Kidney tubule cell (primary cell): Measurements from ENCODE around the gene MZT2B.
"Not testable (repeated sequence)": the region's sequence is repeated elsewhere in the genome, so short reads cannot be mapped to it uniquely, and the experiment has no call there.

ENCODE experiments used
- DNase-seq: peaks from one replicate; pipeline ENCODE4 v3.0.0-alpha.2; 2018; ENCODE audit warnings: low spot score

MZT2B gene

DNA sequence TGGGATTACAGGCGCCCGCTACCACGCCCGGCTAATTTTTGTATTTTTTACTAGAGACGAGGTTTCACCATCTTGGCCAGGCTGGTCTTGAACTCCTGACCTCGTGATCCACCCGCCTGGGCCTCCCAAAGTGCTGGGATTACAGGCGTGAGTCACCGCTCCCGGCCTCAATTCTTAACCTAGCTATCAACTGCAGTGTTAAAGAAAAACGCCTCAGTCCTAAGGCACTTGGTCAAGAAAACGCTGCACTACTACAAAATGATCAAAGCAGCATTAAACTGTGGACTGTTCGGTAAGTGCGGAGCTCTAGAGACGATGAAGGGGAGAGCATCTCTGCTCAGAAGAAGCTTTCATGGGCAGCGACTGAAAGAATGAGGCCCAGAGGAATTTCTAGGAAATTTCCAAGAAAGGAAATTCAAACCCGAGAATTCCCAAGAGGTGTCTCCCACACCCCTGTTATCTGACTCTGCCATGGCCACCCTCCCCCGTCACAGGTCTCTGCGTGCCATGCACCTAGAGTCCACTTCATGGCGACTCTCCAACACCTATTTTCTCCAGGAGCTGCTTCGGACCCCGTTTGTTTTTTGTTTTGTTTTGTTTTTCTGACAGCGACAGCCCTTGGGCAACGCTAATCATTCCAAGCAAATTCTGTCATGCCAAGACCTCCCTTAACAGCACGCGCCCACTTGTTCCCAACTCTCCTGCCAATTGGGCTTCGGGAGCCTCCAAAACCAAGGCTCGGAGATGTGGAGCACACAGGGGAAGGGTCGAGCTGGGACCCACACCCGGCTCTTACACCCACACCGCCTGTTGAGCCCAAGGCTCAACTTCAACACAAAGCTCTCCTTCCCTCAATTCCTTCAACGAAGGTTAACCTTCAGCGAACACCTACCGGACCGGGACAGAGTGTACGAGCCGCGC lies 1.4 kb upstream of the MZT2B start:
- DNase-seq, result peak; percentile 40

DNA sequence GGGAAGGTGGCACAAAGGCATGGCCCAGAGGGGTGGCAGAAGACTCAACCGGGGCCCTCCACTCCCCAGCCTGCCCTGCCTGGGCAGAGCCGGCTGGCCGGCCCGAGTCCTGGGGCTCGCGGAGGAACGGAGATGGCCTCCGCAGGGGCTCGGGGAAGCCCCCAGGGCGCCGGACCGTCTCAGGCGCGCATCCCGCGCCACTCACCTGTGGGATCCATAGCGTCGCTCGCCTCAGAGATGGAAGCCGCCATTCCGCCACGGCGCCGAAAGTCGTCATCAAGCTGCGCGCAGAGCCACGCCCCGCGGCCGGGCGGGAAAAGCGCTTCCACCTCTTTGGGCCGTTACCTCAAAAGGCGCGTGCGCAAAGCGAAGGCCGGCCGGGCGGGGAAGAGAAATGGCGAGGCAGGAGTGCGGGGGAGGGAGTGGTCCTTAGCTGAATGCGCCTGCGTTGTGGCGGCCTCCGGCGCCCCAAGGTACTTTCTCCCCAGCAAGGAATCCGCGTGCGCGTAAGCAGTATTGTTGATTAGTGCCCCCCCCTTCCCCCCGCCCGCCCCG lies 660 bp upstream of the MZT2B start, which contains the start of gene SMPD4:
Gene SMPD4, minus strand, starts transcription at position 278 of the 555 bp plus-strand sequence. CDS start 5,010 bp downstream, outside the sequence.
- peak; percentile 96 for DNase-seq

DNA sequence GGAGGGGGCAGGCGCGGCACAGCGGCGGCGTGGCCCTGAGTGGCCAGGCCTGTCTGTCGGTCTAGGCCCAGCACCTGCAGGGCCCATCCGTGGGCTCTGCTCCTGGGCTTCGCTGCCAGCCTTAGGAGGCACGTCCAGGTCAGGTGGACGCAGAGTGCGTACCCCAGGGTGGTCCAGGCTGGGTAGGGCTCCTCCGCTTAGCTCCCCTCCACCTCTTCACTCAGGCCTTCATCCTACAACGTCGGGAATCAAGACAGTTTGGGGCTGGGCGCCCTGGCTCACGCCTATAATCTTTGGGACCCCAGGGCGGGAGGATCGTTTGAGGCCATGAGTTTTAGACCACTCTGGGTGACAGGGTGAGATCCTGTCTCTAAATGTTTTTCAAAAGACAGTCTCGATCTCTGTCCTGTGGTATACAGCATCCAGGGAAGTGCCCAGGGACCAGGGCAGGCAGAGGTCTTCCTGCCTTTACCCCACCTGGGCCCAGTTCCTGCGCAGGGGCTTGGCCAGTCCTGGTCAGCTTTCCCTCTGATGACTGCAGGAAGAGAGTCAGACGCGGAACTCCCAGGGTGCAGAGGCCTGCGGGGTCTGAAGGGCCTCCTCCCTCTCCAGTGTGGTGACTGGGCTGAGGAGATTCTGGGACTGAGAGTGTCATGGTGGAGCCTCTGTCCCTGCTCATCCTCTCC lies 907 bp downstream of the MZT2B start:
- peak; percentile 21 for DNase-seq

DNA sequence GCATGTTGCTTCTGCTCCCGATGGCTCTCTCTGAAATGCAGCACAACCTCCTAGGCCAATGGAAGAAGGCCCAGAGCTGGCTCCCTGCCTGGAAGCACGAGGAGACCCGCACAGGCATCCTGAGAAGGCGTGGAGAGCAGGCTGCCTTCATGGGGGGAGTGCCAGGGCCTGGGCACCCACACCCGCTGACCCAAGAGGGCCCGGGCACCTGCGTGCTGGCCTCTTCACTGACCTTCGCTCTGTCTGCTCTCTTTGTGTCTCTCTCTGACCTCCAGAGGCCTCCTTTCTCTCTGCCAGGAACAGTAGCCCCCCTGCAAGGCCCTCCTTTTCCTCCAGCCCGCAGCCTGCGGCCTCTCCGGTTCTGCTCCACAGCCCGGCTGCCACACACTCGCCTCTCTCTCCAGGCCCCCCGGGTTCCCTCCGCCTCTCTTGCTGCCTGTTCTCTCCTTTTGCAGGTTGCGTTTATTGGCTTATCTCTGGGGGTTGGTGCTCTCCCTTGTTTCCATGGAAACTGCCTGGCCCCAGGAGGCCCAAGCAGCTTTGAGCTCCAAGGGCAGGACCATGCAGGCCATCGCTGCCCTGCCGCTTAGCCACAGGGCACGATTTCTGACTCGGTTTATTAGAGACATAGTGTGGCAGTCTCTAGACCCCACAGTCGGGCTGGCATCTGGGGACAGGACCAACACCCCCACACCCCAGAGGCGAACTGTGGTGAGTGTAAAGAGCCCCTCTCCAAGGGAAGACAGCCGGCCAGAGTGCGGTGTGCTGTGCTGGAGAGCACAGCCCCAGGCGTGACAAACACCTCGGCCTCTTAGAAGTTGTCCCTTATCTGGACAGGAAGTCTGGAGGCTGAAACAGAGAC lies 1.7 kb downstream of the MZT2B start:
- no peak for DNase-seq

DNA sequence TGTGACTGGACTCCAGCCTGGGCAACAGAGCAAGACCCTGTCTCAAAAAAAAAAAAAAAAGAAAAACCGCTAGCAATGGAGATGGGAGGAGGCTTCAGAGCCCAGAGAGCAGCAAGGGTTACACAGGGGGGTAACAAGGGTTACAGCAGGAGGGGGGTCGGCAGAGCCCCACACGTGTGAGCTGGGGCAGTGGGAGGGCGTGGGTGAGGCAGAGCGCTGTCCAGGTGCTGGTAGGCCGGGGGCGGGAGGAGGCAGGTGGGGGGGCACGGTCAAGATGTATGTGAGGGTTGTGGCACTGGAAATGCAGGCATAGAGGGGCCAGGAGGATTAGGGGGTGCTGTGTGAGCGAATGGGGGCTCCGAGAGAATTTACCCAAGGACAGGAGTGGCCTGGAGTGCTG lies 3.4 kb downstream of the MZT2B start:
- DNase-seq, result no peak

DNA sequence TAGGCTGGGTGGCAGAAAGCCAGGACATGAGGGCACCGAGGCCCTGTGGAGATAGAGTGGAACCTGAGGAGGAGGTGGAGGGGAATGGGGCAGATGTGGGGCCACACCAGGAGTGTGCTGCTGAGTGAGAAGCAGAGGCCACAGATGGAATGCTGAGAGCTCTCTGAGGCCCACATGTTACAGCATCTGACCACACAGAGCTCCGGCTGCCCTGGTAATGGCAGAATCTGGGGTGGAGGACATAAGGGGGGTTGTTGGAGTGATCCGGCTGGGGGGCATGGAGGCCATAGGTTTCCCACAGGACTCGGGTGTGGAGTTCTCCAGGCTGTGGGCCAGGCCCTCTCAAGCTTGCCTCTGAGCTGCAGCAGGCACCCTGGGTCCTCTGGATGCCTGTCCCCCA lies 3.8 kb downstream of the MZT2B start:
- DNase-seq, result no peak

DNA sequence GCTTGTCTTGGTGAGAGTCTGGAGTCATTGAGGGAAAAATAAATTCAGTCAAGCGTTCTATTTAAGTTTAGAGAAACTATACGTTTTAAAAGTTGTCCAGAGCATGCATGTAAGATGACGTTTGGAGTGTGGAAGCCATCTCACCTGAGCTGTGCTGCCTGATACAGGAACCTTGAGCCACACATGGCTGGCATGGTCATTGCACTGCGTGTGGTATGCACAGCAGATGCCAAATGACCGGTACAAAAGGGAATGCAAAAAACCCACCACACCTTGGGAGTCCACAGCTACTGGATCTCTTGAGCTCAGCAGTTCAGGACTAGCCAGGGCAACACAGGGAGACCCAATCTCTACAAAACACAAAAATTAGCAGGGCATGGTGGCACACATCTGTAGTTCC lies 4.3 kb downstream of the MZT2B start:
- DNase-seq, result peak; percentile 24

DNA sequence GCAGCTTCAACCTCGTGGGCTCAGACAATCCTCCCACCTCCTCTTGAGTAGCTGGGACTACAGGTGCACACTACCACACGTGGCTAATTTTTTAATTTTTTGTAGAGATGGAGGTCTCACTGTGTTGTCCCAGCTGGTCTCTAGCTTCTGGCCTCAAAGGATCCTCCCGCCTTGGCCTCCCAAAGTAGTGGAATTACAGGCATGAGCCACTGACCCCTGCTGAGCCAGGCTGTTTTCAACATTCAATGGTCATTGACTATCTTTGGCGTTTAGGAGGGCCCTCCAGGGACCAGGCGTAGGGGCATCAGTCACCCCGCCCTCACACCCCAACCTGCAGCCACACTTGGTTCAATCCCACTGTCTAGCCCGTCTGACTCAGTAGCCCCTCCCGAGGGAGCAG lies 5.2 kb downstream of the MZT2B start:
- DNase-seq, result no peak

DNA sequence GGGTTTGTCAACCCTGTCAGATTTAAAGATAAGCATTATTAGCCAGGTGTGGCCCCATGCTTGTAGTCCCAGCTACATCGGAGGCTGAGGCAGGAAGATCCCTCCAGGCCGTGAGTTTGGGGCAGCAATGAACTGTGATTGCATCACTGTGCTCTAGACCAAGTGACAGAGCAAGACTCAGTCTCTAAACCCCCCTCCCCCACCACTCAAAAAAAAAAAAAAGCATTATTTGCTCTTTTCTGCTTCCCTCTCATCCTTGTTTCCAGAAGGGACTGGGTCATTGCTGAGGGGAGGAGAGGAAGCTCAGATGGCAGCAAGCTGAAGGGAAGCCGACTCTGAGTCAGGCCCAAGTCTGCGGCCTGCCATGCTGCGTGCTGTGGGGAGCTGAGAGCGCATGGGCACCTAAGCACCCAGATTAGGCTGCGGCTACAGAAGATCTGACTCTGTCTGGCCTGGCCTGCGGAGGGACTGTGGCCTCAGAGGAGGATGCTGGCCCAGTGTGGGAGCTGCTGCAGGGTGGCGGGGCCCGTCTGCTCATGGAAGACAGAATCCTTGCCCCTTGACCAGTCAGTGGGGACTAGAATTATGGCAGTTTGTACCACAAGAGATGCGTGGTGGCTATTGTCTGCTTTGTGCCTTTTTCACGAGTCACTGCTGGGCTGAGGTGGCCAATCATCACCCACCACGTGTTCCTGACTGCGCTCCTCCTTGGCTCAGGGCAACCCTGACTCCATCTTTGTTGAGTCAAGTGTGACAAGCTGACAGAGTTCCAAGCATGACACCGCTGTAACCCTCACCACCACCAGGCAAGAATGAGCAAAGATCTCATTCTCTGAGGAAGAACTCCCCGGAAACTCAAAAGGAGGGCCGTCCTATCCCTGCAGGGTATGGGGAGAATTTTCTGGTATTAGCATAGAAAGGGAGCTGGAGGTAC lies 6.1 kb downstream of the MZT2B start:
- not testable (repeated sequence) for DNase-seq

DNA sequence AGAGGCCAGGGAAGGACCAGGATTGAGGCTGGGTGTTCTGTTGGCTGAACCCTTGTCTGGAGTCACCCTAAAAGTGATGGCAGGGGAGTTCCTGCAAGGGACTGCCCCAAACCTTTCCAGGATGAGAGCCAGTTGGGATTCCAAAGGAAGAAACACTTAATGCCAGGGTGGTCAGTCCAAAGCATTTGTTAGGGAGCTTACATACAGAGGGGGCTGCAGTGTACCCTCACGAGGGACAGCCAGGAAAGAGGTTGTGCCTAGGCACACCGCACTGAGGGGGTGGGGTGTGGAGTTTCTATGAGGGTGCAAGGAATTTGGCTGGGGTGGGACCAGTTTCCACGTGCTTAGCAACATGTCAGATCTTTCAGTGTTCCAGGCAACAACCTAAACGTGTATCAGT lies 6.9 kb downstream of the MZT2B start:
- DNase-seq, result not testable (repeated sequence)

DNA sequence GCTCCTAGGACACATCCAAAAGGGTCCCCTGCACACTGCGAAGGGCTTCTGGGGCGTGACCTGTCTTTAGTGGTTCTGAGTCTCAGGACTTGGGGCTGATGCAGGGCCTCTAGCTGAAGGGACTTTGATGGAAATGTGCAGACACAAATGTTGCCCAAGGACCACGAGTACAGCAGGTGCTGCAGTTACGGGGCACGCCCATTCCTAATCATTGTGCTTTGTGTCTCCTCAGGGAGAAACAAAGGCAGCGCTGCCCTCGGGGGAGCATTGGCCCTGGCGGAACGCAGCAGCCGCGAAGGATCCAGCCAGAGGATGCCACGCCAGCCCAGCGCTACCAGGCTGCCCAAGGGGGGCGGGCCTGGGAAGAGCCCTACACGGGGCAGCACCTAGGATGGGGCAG lies 8.2 kb downstream of the MZT2B start:
- DNase-seq, result no peak

DNA sequence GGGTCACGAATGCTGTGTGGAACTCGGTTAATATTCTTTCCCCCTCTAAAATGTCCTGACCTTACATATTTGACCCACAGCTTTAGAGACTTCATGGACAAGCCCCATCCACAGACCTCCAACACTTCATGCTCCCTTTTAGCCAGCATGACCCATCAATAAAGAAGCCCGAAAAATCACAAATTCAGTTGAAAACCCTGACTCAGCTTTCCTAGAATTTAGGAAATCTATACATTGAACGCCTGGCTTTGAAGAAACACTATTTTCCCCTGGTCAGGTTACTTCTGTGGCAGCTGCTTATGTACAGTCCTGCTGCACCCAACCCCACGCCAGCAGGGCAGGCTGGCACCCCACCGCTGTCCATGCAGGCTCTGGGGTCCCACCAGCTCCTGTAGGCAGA lies 9.3 kb downstream of the MZT2B start:
- not testable (repeated sequence) for DNase-seq

DNA sequence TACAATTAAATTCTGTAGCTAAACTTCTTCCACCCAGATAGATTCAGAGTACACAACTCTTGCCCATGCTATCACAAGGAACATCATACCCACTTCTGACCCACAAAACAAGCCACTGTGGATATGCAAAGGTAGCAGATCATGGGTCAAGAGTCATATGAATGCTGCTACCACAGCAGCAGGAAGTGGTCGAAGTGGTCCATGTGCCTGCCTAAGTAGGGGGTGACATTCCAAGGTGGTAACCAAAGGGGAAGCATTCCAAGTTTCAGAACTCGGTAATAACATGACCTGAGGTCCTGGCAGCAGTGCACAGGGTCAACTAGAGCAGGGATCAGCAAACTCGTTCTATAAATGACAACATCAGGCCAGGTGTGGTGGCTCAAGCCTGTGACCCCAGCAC lies 10.4 kb downstream of the MZT2B start:
- DNase-seq, result peak; percentile 57

DNA sequence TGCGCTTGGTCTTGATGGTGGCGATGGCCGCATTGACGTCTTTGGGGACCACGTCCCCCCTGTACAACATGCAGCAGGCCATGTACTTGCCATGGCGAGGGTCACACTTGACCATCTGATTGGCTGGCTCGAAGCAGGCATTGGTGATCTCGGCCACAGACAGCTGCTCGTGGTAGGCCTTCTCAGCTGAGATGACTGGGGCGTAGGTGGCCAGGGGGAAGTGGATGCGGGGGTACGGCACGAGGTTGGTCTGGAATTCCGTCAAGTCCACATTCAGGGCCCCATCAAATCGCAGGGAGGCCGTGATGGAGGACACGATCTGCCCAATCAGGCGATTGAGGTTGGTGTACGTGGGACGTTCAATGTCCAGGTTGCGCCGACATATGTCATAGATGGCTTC lies 11.8 kb downstream of the MZT2B start:
- DNase-seq, result not testable (repeated sequence)

DNA sequence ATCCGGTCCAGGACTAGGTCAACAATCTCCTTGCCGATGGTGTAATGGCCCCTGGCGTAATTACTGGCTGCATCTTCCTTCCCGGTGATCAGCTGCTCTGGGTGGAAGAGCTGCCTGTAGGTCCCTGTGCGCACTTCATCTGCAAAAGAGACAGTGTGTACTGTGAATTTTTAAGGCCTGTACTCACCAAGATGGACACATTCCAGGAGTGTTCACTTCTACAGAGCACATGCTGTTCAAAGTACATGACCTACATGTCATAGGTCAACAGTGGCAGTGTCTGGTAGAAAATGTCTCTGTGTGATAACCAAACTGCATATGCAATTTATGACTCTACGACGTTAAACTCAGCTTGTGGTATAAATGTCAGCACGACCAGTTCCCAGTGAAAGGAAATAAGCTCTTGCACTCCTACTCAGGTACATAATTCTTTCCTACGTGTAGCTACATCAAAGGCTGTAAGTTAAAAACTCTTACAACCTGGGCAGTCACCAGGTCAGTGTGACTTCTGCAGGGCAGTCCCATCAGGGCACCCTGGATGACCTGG lies 13.1 kb downstream of the MZT2B start:
- not testable (repeated sequence) for DNase-seq

DNA sequence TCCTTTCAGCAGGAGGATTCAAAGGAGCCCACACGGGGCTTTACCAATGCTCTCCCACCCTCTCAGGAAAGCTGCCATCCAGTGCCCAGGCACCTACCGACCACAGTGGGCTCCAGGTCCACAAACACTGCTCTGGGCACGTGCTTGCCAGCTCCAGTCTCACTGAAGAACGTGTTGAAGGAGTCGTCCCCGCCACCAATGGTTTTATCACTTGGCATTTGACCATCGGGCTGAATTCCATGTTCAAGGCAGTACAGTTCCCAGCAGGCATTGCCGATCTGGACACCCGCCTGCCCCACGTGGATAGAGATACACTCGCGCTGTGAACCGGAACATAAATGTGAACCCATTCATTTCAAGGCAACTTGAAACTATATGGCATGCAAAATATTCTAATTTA lies 14.0 kb downstream of the MZT2B start:
- not testable (repeated sequence) for DNase-seq

DNA sequence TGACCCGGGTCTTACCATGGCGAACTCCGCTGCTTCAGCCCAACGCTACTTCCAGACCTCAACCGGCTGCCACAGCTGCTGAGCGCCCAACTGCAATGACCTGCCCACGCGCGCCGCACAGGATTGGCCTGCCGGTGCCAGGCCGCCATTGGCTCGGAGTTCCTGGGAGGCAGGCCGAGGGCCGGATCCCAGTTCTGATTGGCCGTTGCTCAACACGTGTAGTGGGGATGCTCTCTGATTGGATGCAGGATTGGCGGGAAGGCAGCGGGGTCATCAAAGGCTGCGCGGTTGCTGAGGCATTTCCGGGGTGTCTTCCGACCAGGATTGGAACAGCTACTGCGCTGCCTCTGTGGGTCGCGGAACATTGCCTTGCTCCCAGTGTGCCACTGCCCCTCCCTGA lies 16.3 kb downstream of the MZT2B start, which contains the start of gene TUBA3E:
Gene TUBA3E, minus strand, starts transcription at position 97 of the 400 bp plus-strand sequence. Its CDS starts 79 bp downstream, at position 18.
- DNase-seq, result no peak

DNA sequence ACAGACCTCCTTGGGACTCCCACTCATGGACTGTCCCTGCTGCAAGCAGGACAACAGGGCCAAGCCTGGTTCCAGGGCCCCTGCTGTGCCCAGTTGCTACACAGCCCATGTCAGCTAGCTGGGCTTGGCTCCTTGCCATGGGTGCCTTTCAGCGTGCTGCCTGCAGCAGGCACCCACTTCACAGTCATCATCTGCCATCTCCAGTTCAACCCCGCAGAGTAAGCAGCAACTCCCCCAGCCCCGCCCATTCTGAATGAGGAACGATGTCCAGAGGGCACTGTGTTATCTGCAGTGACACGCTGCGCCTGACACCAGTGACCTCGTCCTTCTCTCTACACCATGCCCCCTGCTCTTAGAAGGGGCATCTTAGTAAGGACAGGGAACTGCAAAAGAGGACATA lies 20.5 kb downstream of the MZT2B start:
- not testable (repeated sequence) for DNase-seq

DNA sequence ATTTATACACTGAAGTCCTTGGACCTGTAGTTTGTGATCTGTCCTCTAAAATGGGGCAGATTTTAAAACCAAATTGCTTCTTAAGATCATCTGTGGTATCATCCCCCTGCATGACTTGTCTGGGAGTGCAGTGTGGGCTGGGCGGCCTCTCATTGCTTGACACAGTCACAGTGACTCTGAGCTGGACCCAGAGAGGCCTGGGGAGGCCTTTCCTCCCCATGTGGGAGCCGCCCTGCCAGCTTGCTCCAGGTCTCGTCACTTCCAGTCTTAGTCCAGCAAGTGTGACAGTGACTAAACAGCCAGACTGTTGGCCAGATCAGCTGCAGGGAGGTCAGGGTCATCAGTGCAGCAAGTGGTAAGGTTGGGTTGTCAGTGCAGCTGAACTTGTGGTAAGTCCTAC lies 21.1 kb downstream of the MZT2B start:
- not testable (repeated sequence) for DNase-seq

DNA sequence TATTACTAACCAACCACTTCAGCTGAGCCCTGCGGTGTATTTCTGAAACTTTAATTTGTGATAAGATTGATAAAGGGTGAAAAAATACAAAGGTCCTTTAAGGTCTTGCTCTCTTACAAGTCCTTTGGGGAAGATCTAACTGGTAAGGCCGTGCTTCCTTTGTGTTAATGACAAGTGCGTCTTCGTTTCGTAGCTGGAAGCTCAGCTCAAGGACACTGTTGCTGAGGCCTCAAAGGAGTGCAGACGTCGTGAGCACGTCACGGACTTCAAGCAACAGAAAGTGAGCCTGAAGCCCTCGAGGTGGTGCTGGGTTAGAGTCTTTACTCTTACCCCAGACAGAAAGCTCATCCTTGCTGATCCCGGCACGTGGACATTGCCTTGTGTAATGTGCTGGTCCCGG lies 25.0 kb downstream of the MZT2B start:
- not testable (repeated sequence) for DNase-seq
